BJ (cell line): ENCODE results near the gene AFF3. TPM values are rescaled to one million over a fixed set of nuclear protein-coding genes. Genes with fewer than 3 reads are reported as not detected.

Source experiments
- CTCF ChIA-PET: fragments of 350-600 bp; formaldehyde crosslinking; extraction: SDS; loops from one replicate; lab custom pipeline; 2021; ENCODE audit warnings: antibody characterized with exemption, inconsistent platforms; lab: Yijun Ruan, JAX
- POLR2A ChIA-PET: fragments of 300-600 bp; sonication (Branson Sonifier 250); formaldehyde crosslinking; extraction: SDS; loops from one replicate; lab custom pipeline; 2021; ENCODE audit warnings: antibody characterized with exemption; lab: Charles Lee
- DNase-seq: peaks from one replicate; pipeline ENCODE4 v3.0.0-alpha.2; 2011; ENCODE audit warnings: low read depth
- H3K27me3 ChIP-seq: 2 replicates; pipeline ENCODE4 v1.6.0; 2011; ENCODE audit warnings: low read length; ENCODE audit not compliant: control insufficient read depth, insufficient read depth
- H3K36me3 ChIP-seq: 2 replicates; pipeline ENCODE4 v1.5.1; 2011; ENCODE audit warnings: low read length; ENCODE audit not compliant: control insufficient read depth, insufficient read depth
- H3K4me3 ChIP-seq: 2 replicates; pipeline ENCODE4 v1.5.1; 2011; ENCODE audit warnings: low read depth, mild to moderate bottlenecking, control low read depth, low read length
- CTCF ChIP-seq: IDR thresholded peaks from 2 replicates; pipeline ENCODE4 v1.5.1; 2011; ENCODE audit warnings: low read depth, mild to moderate bottlenecking, control low read depth, inconsistent platforms, low read length, moderate library complexity; ENCODE audit not compliant: insufficient read depth
- polyA plus RNA-seq: library from polyadenylated mRNA; depleted of rRNA; stranded (reverse); fragments of >200 nt; gene quantifications from 2 replicates; pipeline ENCODE4 v1.2.3, GENCODE V29; 2011

AFF3 gene
- polyA plus RNA-seq, 1 experiment: 11.5 TPM

GRCh38 chr2:99544608-99545007 is 597.8 kb downstream of the AFF3 start:
- TF ChIP-seq CTCF: no peak
- DNase-seq: no peak
- Histone ChIP-seq H3K27me3 (no peaks in the 10 kb centered on the region), H3K36me3 (no peaks in the 10 kb centered on the region; the same call in 1 of the 2 replicates), H3K4me3 (no peak overlapping the region)
- POLR2A ChIA-PET: no interaction called here
- CTCF ChIA-PET: interaction anchor here (0.9 to 1.3 kb wide), 2 partner anchors 716 to 718 kb away, joined by 3 read pairs; no protein-coding TSS in a partner anchor

DNA sequence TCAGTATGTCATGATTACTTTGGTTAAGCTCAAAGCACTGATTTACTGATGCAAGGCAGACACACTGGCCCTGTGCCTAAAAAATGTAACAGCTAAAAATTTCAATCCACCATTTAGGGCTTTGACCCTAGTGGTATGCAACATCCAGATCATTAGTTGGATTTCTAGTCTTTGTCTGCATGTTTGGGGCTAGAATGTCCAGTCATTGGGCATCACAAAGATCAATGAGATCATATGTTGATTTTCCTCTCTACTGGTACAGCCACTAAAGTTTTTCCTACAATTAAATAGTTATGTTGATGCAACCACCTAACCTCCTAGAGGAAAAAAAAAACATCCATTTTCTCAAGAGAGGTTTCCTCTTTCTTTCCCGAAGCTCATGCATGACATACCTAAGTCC is 599.1 kb downstream of the AFF3 start:
- H3K36me3 ChIP-seq: no peaks in the 10 kb centered on the region; the same call in 1 of the 2 replicates
- ChIA-PET CTCF (no interaction called here), POLR2A (interaction anchor here (0.8 kb wide), 1 partner anchor 8 kb away, joined by 5 read pairs; no protein-coding TSS in a partner anchor)
- DNase-seq: no peak
- H3K4me3 ChIP-seq: no peak overlapping the region
- TF ChIP-seq CTCF: no peak
- H3K27me3 ChIP-seq: no peaks in the 10 kb centered on the region

- Histone ChIP-seq H3K27me3 (peaks cover under 1% of the 10 kb centered on the region; the same call in 1 of the 2 replicates), H3K36me3 (no peaks in the 10 kb centered on the region), H3K4me3 (no peak overlapping the region)
- ChIA-PET CTCF (interaction anchor here (0.7 kb wide), 1 partner anchor 722 kb away, joined by 3 read pairs; no protein-coding TSS in a partner anchor), POLR2A (no interaction called here)
- TF ChIP-seq CTCF: no peak
- no peak for DNase-seq
Observed at GRCh38 chr2:99537910-99538485, 604.4 kb downstream of the AFF3 start.

GRCh38 chr2:99524056-99524455 is 618.3 kb downstream of the AFF3 start:
- POLR2A ChIA-PET: no interaction called here
- TF ChIP-seq CTCF: no peak
- H3K36me3 ChIP-seq: no peaks in the 10 kb centered on the region
- H3K4me3 ChIP-seq: no peak overlapping the region
- no peaks in the 10 kb centered on the region for H3K27me3 ChIP-seq
- DNase-seq: no peak
- CTCF ChIA-PET: interaction anchor here (1.1 kb wide), 1 partner anchor 42 kb away, joined by 3 read pairs; no protein-coding TSS in a partner anchor

GRCh38 chr2:99522157-99522556 is 620.2 kb downstream of the AFF3 start:
- TF ChIP-seq CTCF: no peak
- CTCF ChIA-PET: no interaction called here
- DNase-seq: no peak
- peaks cover 3% of the 10 kb centered on the region; the same call in 1 of the 2 replicates for H3K27me3 ChIP-seq
- POLR2A ChIA-PET: no interaction called here
- no peaks in the 10 kb centered on the region for H3K36me3 ChIP-seq
- H3K4me3 ChIP-seq: no peak overlapping the region
